A549 (cell line): Measurements from ENCODE around the gene NRAS. TPM values are rescaled to one million over a fixed set of nuclear protein-coding genes. Genes with fewer than 3 reads are reported as not detected.

Experiments used
- ATAC-seq, 2 experiments: fragments of 200-7000 bp in 1 of 2; fragments of >200 bp in 1 of 2; cut with Nextera tagmentation in 1 of 2; cut with Tn5 transposase in 1 of 2; 3 replicates each; pipeline versions ENCODE4 v1.8.0 to v1.9.1; 2018 to 2020; ENCODE audit warnings: mild to moderate bottlenecking in 1 of 2, moderate library complexity in 1 of 2
- CTCF ChIA-PET: fragments of 300-600 bp; sonication (Branson Sonifier 250); formaldehyde crosslinking; extraction: SDS; loops from one replicate; lab custom pipeline; 2021; ENCODE audit warnings: antibody characterized with exemption, inconsistent platforms; lab: Yijun Ruan, JAX
- POLR2A ChIA-PET: fragments of 350-600 bp; formaldehyde crosslinking; extraction: SDS; loops from one replicate; lab custom pipeline; 2021; ENCODE audit warnings: antibody characterized with exemption, inconsistent platforms; lab: Yijun Ruan, JAX
- DNase-seq, 2 experiments: peaks; one replicate each; pipeline versions ENCODE4 v3.0.0 to v3.0.0-alpha.2; 2011 to 2016; ENCODE audit warnings: low read depth in 1 of 2, low spot score in 1 of 2
- FAIRE-seq: peaks from 2 replicates; lab custom pipeline; 2011; peaks lifted over from hg19 to GRCh38; lab: Jason Lieb, UNC
- H3K27ac ChIP-seq, 2 experiments: fragments of >200 bp; sonication (Bioruptor Twin); formaldehyde crosslinking; 3 replicates each; pipeline ENCODE4 v1.5.1; 2016 to 2017
- H3K4me1 ChIP-seq: fragments of >200 bp; sonication (Bioruptor Twin); formaldehyde crosslinking; 3 replicates; pipeline ENCODE4 v1.6.1; 2016
- H3K4me2 ChIP-seq: fragments of >200 bp; sonication (Bioruptor Twin); formaldehyde crosslinking; 3 replicates; pipeline ENCODE4 v1.6.1; 2016
- H3K4me3 ChIP-seq: fragments of >200 bp; sonication (Bioruptor Twin); formaldehyde crosslinking; 3 replicates; pipeline ENCODE4 v1.5.1; 2016
- H3K9me3 ChIP-seq: fragments of >200 bp; sonication (Bioruptor Twin); formaldehyde crosslinking; 3 replicates; pipeline ENCODE4 v1.6.1; 2016
- ATOH8 ChIP-seq: fragments of 250-450 bp; sonication (Bioruptor Pico); IDR thresholded peaks from 2 replicates; pipeline ENCODE4 v1.5.0; 2020; ENCODE audit warnings: low read depth, mild to moderate bottlenecking, moderate library complexity
- BCL3 ChIP-seq: fragments of >200 bp; sonication (Bioruptor Twin); formaldehyde crosslinking; IDR thresholded peaks from 3 replicates; pipeline ENCODE4 v1.6.1; 2016
- CBX2 ChIP-seq: fragments of 200-600 bp; sonication (generic); IDR thresholded peaks from 2 replicates; pipeline ENCODE4 v1.6.1; 2016; ENCODE audit warnings: low read depth, mild to moderate bottlenecking, borderline replicate concordance
- CEBPB ChIP-seq, 2 experiments: fragments of >200 bp in 1 of 2; sonication (Bioruptor Twin) in 1 of 2; formaldehyde crosslinking in 1 of 2; IDR thresholded peaks; 2 replicates each; pipeline ENCODE4 v1.6.1; 2012 to 2016
- CTCF ChIP-seq: fragments of >200 bp; sonication (Bioruptor Twin); formaldehyde crosslinking; IDR thresholded peaks from 3 replicates; pipeline ENCODE4 v1.5.1; 2016
- E2F6 ChIP-seq: IDR thresholded peaks from 2 replicates; pipeline ENCODE4 v1.6.1; 2012; ENCODE audit warnings: low read depth, borderline replicate concordance
- EP300 ChIP-seq, 2 experiments: fragments of >200 bp; sonication (Bioruptor Twin); formaldehyde crosslinking; IDR thresholded peaks; 2 replicates in 1 of 2; 3 replicates in 1 of 2; pipeline ENCODE4 v1.6.1; 2016 to 2017
- FOSB ChIP-seq: fragments of 250-450 bp; sonication (Bioruptor Pico); IDR thresholded peaks from 2 replicates; pipeline ENCODE4 v1.5.0; 2020; ENCODE audit warnings: mild to moderate bottlenecking, moderate library complexity
- FOSL2 ChIP-seq, 2 experiments: fragments of 450-650 bp in 1 of 2; fragments of >200 bp in 1 of 2; sonication (Bioruptor Twin) in 1 of 2; formaldehyde crosslinking; IDR thresholded peaks; 2 replicates each; pipeline versions ENCODE4 v1.5.0 to v1.6.1; 2016 to 2020; ENCODE audit warnings: mild to moderate bottlenecking in 1 of 2, moderate library complexity in 1 of 2
- FOXS1 ChIP-seq: fragments of 250-450 bp; sonication (Bioruptor Pico); IDR thresholded peaks from 2 replicates; pipeline ENCODE4 v1.5.0; 2020; ENCODE audit warnings: mild to moderate bottlenecking, moderate library complexity
- GATA3 ChIP-seq: IDR thresholded peaks from 2 replicates; pipeline ENCODE4 v1.6.1; 2012; ENCODE audit warnings: borderline replicate concordance
- HDAC2 ChIP-seq: fragments of 200-600 bp; sonication (generic); IDR thresholded peaks from 2 replicates; pipeline ENCODE4 v1.6.1; 2016
- HEYL ChIP-seq: fragments of 250-450 bp; sonication (Bioruptor Pico); IDR thresholded peaks from 2 replicates; pipeline ENCODE4 v1.8.0; 2021; ENCODE audit warnings: mild to moderate bottlenecking, moderate library complexity
- HOXA7 ChIP-seq: fragments of 250-450 bp; sonication (Bioruptor Pico); IDR thresholded peaks from 2 replicates; pipeline ENCODE4 v1.5.0; 2020; ENCODE audit warnings: mild to moderate bottlenecking, moderate library complexity
- HOXB5 ChIP-seq: fragments of 250-450 bp; sonication (Bioruptor Pico); IDR thresholded peaks from 2 replicates; pipeline ENCODE4 v1.5.0; 2020; ENCODE audit warnings: mild to moderate bottlenecking, moderate library complexity
- JUN ChIP-seq, 2 experiments: fragments of >200 bp; sonication (Bioruptor Twin); formaldehyde crosslinking; IDR thresholded peaks; 2 replicates in 1 of 2; 3 replicates in 1 of 2; pipeline ENCODE4 v1.6.1; 2016 to 2017
- JUNB ChIP-seq: fragments of >200 bp; sonication (Bioruptor Twin); formaldehyde crosslinking; IDR thresholded peaks from 2 replicates; pipeline ENCODE4 v1.6.1; 2016
- KDM1A ChIP-seq: fragments of 200-600 bp; sonication (generic); IDR thresholded peaks from 2 replicates; pipeline ENCODE4 v1.6.1; 2016; ENCODE audit warnings: low read depth, mild to moderate bottlenecking
- KDM5A ChIP-seq: fragments of 200-600 bp; sonication (generic); IDR thresholded peaks from 2 replicates; pipeline ENCODE4 v1.6.1; 2016; ENCODE audit warnings: antibody characterized with exemption, mild to moderate bottlenecking
- MAFK ChIP-seq: fragments of 450-650 bp; IDR thresholded peaks from 2 replicates; pipeline ENCODE4 v1.6.1; 2014; ENCODE audit not compliant: partially characterized antibody
- MAX ChIP-seq: IDR thresholded peaks from 2 replicates; pipeline ENCODE4 v1.6.1; 2012
- MAZ ChIP-seq: fragments of 150-350 bp; IDR thresholded peaks from 2 replicates; pipeline ENCODE4 v1.6.1; 2014; ENCODE audit warnings: antibody characterized with exemption, low read depth, low read length, borderline replicate concordance
- MYC ChIP-seq: IDR thresholded peaks from 2 replicates; pipeline ENCODE4 v1.6.1; 2012; ENCODE audit warnings: mild to moderate bottlenecking, inconsistent platforms, low read length, improper control_type of control experiment, borderline replicate concordance
- NFE2L2 ChIP-seq: fragments of 150-350 bp; conservative IDR thresholded peaks from 2 replicates; pipeline ENCODE4 v1.6.1; 2014; ENCODE audit warnings: low read length
- NR3C1 ChIP-seq: fragments of >200 bp; sonication (Bioruptor Twin); formaldehyde crosslinking; IDR thresholded peaks from 3 replicates; pipeline ENCODE4 v1.6.1; 2017
- PHF8 ChIP-seq: fragments of 200-600 bp; sonication (generic); IDR thresholded peaks from 2 replicates; pipeline ENCODE4 v1.6.1; 2016; ENCODE audit warnings: low read depth, mild to moderate bottlenecking, antibody characterized with exemption, moderate library complexity, borderline replicate concordance
- POLR2A ChIP-seq: IDR thresholded peaks from 2 replicates; pipeline ENCODE4 v1.6.1; 2012; ENCODE audit warnings: mild to moderate bottlenecking, low read length
- POLR2AphosphoS2 ChIP-seq: conservative IDR thresholded peaks from 2 replicates; pipeline ENCODE4 v1.6.1; 2012; ENCODE audit warnings: low read length, improper control_type of control experiment, inconsistent platforms
- RARB ChIP-seq: fragments of 250-450 bp; sonication (Bioruptor Pico); IDR thresholded peaks from 2 replicates; pipeline ENCODE4 v1.8.0; 2021; ENCODE audit warnings: mild to moderate bottlenecking, moderate library complexity
- RFX5 ChIP-seq: fragments of 450-650 bp; IDR thresholded peaks from 2 replicates; pipeline ENCODE4 v1.7.1; 2014; ENCODE audit warnings: antibody characterized with exemption, mild to moderate bottlenecking, moderate library complexity
- SREBF2 ChIP-seq: fragments of 450-650 bp; IDR thresholded peaks from 2 replicates; pipeline ENCODE4 v1.6.1; 2014; ENCODE audit warnings: mild to moderate bottlenecking, moderate library complexity
- TFCP2L1 ChIP-seq: fragments of 250-450 bp; sonication (Bioruptor Pico); IDR thresholded peaks from 2 replicates; pipeline ENCODE4 v1.5.0; 2021; ENCODE audit warnings: mild to moderate bottlenecking
- TP53 ChIP-seq: fragments of 250-450 bp; sonication (Bioruptor Pico); IDR thresholded peaks from 2 replicates; pipeline ENCODE4 v1.5.0; 2021; ENCODE audit warnings: mild to moderate bottlenecking, moderate library complexity
- USF2 ChIP-seq: fragments of 450-650 bp; IDR thresholded peaks from 2 replicates; pipeline ENCODE4 v1.6.1; 2014; ENCODE audit warnings: antibody characterized with exemption
- ZNF302 ChIP-seq: fragments of 250-450 bp; sonication (Bioruptor Pico); IDR thresholded peaks from 2 replicates; pipeline ENCODE4 v1.9.0; 2021; ENCODE audit warnings: inconsistent platforms, mild to moderate bottlenecking, moderate library complexity
- ZSCAN20 ChIP-seq: fragments of 250-450 bp; sonication (Bioruptor Pico); IDR thresholded peaks from 2 replicates; pipeline ENCODE4 v1.8.0; 2022; ENCODE audit warnings: mild to moderate bottlenecking, moderate library complexity
- WGBS: methylation state at CpG from one replicate; pipeline ENCODE4 v1.1.6; 2017; ENCODE audit errors: missing lambda C conversion rate; 5-methylcytosine and 5-hydroxymethylcytosine counted together
- polyA minus RNA-seq: library from RNA; depleted of rRNA, polyadenylated mRNA; stranded (reverse); fragments of >200 nt; gene quantifications from 2 replicates; pipeline ENCODE4 v1.2.3, GENCODE V29; 2011; rRNA and poly(A)+ RNA removed
- polyA plus RNA-seq, 4 experiments: library from polyadenylated mRNA; depleted of rRNA in 3 of 4; stranded (reverse); fragments of >200 nt; fragmentation: RNase III in 1 of 4; extraction: RNeasy Plus Mini Kit Qiagen cat#74134 plus additional on column Dnase treatment in 1 of 4; gene quantifications; 2 replicates in 3 of 4; 3 replicates in 1 of 4; pipeline ENCODE4 v1.2.3, GENCODE V29; 2011 to 2017

NRAS gene
- 42.6 and 52.2 TPM in 2 replicates for polyA plus RNA-seq (2011; rRNA removed)
- polyA plus RNA-seq (2012; cell fraction: cytosol; rRNA removed): 9.5 and 10.6 TPM in 2 replicates
- 2.6 and 4.9 TPM in 2 replicates for polyA plus RNA-seq (2012; cell fraction: nucleus; rRNA removed)
- polyA plus RNA-seq (2017; fragmentation: RNase III; extraction: RNeasy Plus Mini Kit Qiagen cat#74134 plus additional on column Dnase treatment): 28.4 to 28.7 TPM (median 28.7 TPM) in 3 replicates
- 23.4 and 25.2 TPM in 2 replicates for polyA minus RNA-seq

DNA sequence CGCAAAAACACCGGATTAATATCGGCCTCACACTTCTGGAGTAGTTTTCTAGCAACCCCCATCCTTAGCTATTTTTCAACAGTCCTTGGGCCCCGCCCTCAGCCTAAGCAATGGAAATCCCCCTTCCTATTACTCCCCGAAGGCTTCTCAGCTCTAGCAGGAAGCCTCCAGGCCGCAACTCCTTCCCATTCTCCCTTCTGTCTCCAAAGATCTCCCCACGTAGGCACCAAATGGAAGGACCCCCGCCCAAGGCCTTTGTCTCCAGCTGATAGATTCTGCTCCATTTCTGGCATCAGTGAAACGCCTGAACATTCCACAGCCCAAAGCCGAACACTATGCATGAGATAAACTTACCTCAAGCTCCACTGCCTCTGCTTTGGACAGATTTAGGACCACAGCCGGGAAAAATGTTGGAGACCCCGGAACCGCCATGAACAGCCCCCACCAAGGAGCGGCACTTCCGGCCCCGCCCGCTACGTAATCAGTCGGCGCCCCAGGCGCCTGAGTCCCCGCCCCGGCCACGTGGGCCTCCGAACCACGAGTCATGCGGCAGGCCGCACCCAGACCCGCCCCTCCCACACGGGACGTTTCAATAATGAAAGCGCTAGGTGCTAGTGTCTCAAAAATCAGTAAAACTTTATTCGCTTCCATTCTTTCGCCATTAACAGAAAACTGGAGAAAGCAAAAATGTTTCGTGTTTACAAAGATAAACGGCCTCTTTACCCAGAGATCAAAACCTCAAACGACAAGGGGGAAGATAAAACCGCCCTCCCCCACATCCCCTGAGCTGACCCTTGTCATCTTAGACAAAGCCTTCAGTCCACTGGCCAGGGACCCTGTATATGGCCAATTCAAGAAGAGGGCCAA, at the start of gene NRAS:
Gene NRAS, minus strand, starts transcription at position 468 of the 867 bp plus-strand sequence. CDS start 611 bp downstream, outside the sequence.
- Histone ChIP-seq H3K4me2 (peak within 1 kb of the TSS; percentile 79), H3K4me3 (peak within 1 kb of the TSS; percentile 95), H3K27ac (peak within 1 kb of the TSS; percentile 93 to 97), H3K4me1 (peaks cover 15% of the 10 kb centered on the region; the same call in 1 of the 3 replicates), H3K9me3 (no peaks in the 10 kb centered on the region)
- CTCF ChIA-PET: no interaction called here
- FAIRE-seq: no peak
- ATAC-seq: peak; percentile 94 to 96
- WGBS: 2% methylated on average over 38 of the region's 38 CpGs
- peak; percentile 62 to 85 for DNase-seq
- POLR2A ChIA-PET: interaction anchor here (1.2 kb wide), 1 partner anchor 9 kb away, joined by 3 read pairs; no protein-coding TSS in a partner anchor
- TF ChIP-seq CBX2: no peak
- TF ChIP-seq RFX5: no peak
- no peak for TF ChIP-seq HEYL (CRISPR knock-in tag)
- no peak for TF ChIP-seq ZNF302 (CRISPR knock-in tag)
- no peak for TF ChIP-seq JUNB
- no peak for TF ChIP-seq ATOH8 (CRISPR knock-in tag)
- no peak for TF ChIP-seq KDM5A
- no peak for TF ChIP-seq NFE2L2
- no peak for TF ChIP-seq CTCF
- TF ChIP-seq NR3C1: no peak
- TF ChIP-seq MAFK: no peak
- TF ChIP-seq GATA3: no peak
- TF ChIP-seq FOSB (CRISPR knock-in tag): no peak; the same call in 1 of the 2 replicates
- no peak for TF ChIP-seq HDAC2
- peak; percentile 33; the same call in 1 of the 2 replicates for TF ChIP-seq HOXA7 (CRISPR knock-in tag)
- TF ChIP-seq TP53: no peak
- TF ChIP-seq ZSCAN20 (CRISPR knock-in tag): no peak
- peak; percentile 97 for TF ChIP-seq MAX
- TF ChIP-seq EP300 (IDR thresholded peaks at IDR 0.05): no peak
- peak; percentile 59 to 78; a peak in 4 of 5 replicates for TF ChIP-seq JUN (IDR thresholded peaks at IDR 0.05)
- TF ChIP-seq USF2: peak; percentile 91
- TF ChIP-seq POLR2AphosphoS2: 0 out of 2 replicates have a peak, but pooled peaks have one; percentile 80
- TF ChIP-seq MYC: peak; percentile 96
- TF ChIP-seq POLR2A: peak; percentile 37; the same call in 1 of the 2 replicates
- TF ChIP-seq MAZ: no peak
- no peak for TF ChIP-seq FOSL2 (IDR thresholded peaks at IDR 0.05)
- TF ChIP-seq FOSL2 (CRISPR knock-in tag; IDR thresholded peaks at IDR 0.05): no peak
- no peak for TF ChIP-seq HOXB5 (CRISPR knock-in tag)
- TF ChIP-seq RARB (CRISPR knock-in tag): no peak
- no peak for TF ChIP-seq CEBPB (IDR thresholded peaks at IDR 0.05)
- peak; percentile 87; the same call in 2 of the 3 replicates for TF ChIP-seq BCL3
- TF ChIP-seq FOXS1 (CRISPR knock-in tag): no peak
- TF ChIP-seq KDM1A: no peak
- TF ChIP-seq TFCP2L1 (CRISPR knock-in tag): peak; percentile 36; the same call in 1 of the 2 replicates
- peak; percentile 79 for TF ChIP-seq PHF8
- 0 out of 2 replicates have a peak, but pooled peaks have one; percentile 16 for TF ChIP-seq E2F6
- TF ChIP-seq SREBF2: no peak
